ENCODE results near the gene MSTN. TPM values are rescaled to one million over a fixed set of nuclear protein-coding genes. Genes with fewer than 3 reads are reported as not detected.

MSTN gene
- total RNA-seq, 2 donors from 2014 or later, result not detected

GRCh38 chr2:190088917-190089316, 26.4 kb upstream of the MSTN start:
- H3K4me1 Mint-ChIP-seq (ENCODE audit: low read depth in 2 of 2), result no peaks in the 10 kb centered on the region
- ATAC-seq (no peak), DNase-seq (ENCODE audit: low spot score) (no peak)
- no peak overlapping the region for H3K27ac Mint-ChIP-seq
- no peaks in the 10 kb centered on the region for H3K9me3 Mint-ChIP-seq
- H3K4me3 Mint-ChIP-seq, result no peak overlapping the region
- no peaks in the 10 kb centered on the region for H3K27me3 Mint-ChIP-seq
- H3K36me3 Mint-ChIP-seq, result no peaks in the 10 kb centered on the region

- ATAC-seq, result no peak
- H3K27me3 Mint-ChIP-seq, result peaks cover 10 to 11% of the 10 kb centered on the region in 2 donors
- no peak overlapping the region for H3K4me3 Mint-ChIP-seq
- H3K27ac Mint-ChIP-seq, result no peak overlapping the region
- H3K9me3 Mint-ChIP-seq, result no peaks in the 10 kb centered on the region
- no peak for DNase-seq (ENCODE audit: low spot score)
- no peaks in the 10 kb centered on the region for H3K4me1 Mint-ChIP-seq (ENCODE audit: low read depth in 2 of 2)
- no peaks in the 10 kb centered on the region for H3K36me3 Mint-ChIP-seq
These were observed 22.2 kb upstream of the MSTN start for GRCh38 chr2:190084704-190085103.

DNA sequence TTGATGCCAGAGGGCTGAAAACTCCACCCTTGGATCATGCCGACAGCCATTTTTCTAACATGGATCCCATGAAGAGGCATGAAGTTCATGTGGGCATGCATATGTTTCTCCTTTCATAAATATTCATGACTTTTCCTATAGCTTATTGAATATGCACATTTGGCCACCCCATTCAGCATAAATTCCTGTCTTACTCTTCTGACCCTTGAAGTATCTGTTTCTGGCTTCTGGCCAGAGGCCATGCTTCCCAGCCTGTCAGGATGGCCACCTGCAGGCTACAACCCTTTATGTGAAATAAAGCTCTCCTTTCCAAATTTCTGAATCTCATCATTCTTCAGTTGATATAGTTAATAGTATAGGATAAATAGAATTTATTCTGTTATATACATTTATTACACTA, 19.6 kb upstream of the MSTN start:
- Mint-ChIP-seq H3K36me3 (no peaks in the 10 kb centered on the region), H3K27ac (no peak overlapping the region), H3K27me3 (peaks cover 17 to 29% of the 10 kb centered on the region in 2 donors), H3K4me3 (no peak overlapping the region), H3K4me1 (ENCODE audit: low read depth in 2 of 2) (no peaks in the 10 kb centered on the region), H3K9me3 (no peaks in the 10 kb centered on the region)
- ATAC-seq, result no peak
- DNase-seq (ENCODE audit: low spot score), result no peak

- ATAC-seq (no peak), DNase-seq (ENCODE audit: low spot score) (no peak)
- Mint-ChIP-seq H3K4me1 (ENCODE audit: low read depth in 2 of 2) (no peaks in the 10 kb centered on the region), H3K36me3 (no peaks in the 10 kb centered on the region), H3K27ac (no peak overlapping the region), H3K4me3 (no peak overlapping the region), H3K9me3 (no peaks in the 10 kb centered on the region), H3K27me3 (peaks cover 17 to 35% of the 10 kb centered on the region in 2 donors)
These were observed 18.1 kb upstream of the MSTN start for GRCh38 chr2:190080527-190081049.

GRCh38 chr2:190079160-190079559, 16.6 kb upstream of the MSTN start:
- DNase-seq (ENCODE audit: low spot score) (no peak), ATAC-seq (no peak)
- Mint-ChIP-seq H3K4me1 (ENCODE audit: low read depth in 2 of 2) (no peaks in the 10 kb centered on the region), H3K27ac (no peak overlapping the region), H3K36me3 (no peaks in the 10 kb centered on the region), H3K4me3 (no peak overlapping the region), H3K9me3 (no peaks in the 10 kb centered on the region), H3K27me3 (peaks cover 20 to 40% of the 10 kb centered on the region in 2 donors)

DNA sequence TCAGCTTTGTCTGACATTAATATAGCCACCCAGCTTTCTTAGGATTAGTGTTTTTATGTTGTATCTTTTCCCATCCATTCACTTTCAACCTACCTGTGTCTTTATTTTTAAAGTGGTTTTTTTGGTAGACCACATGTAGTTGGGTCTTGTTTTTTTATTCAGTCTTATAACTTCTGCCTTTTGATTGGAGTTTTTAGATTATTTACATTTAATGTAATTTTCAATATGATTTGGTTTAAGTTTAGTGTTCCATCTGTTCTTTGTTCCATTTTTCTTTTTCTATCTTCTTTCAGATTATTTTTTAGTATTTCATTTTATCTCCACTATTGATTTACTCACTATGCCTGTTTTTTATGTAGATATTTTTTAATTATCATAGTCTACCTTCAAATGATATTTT, 13.1 kb upstream of the MSTN start:
- H3K4me3 Mint-ChIP-seq, result no peak overlapping the region

DNA sequence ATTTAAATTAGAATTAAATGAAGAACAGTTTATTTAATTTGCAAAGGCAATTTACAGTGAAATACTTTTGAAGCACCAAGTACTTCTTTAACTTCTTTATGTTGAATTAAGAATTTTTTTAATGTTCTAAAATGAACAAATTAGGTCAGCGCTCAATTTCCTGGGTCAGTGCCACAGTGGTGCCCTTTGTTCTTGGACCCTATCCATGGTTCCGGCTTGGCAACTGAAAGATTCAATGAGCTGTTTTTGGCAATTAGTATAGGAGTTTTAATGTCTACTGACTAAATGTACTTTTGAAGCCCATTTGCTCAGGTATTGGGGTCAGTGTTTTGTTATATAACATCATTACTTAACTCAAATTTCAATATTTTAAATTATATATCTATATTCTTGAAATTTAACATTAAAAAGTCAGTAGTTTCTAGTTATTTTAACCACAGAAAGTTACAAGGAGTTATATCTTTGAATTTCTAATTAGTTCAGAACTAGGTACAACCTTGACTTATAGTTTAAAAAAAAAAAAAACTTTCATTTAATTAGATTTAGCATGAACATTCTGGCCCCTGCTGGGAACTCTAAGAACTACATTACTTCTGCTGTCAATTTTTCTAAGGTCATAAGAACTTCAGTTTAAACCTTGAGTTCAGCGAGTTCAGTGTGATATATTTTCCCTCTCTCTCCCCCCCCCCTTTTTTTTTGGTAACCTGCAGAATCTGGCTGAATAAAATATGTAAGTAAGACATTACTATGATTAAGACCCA, 7.6 kb upstream of the MSTN start:
- H3K4me3 Mint-ChIP-seq, result no peak overlapping the region
- H3K36me3 Mint-ChIP-seq, result no peaks in the 10 kb centered on the region
- no peaks in the 10 kb centered on the region for H3K4me1 Mint-ChIP-seq (ENCODE audit: low read depth in 2 of 2)
- no peak overlapping the region for H3K27ac Mint-ChIP-seq
- no peaks in the 10 kb centered on the region for H3K9me3 Mint-ChIP-seq
- H3K27me3 Mint-ChIP-seq, result peaks cover 2 to 7% of the 10 kb centered on the region in 2 donors
- no peak for ATAC-seq
- DNase-seq (ENCODE audit: low spot score), result no peak

More for the DNA sequence above, 13.1 kb upstream of the MSTN start:
- ATAC-seq (no peak), DNase-seq (ENCODE audit: low spot score) (no peak)
- Mint-ChIP-seq H3K4me1 (ENCODE audit: low read depth in 2 of 2) (no peaks in the 10 kb centered on the region), H3K9me3 (no peaks in the 10 kb centered on the region), H3K36me3 (no peaks in the 10 kb centered on the region), H3K27me3 (peaks cover 16 to 29% of the 10 kb centered on the region in 2 donors), H3K27ac (no peak overlapping the region)

DNA sequence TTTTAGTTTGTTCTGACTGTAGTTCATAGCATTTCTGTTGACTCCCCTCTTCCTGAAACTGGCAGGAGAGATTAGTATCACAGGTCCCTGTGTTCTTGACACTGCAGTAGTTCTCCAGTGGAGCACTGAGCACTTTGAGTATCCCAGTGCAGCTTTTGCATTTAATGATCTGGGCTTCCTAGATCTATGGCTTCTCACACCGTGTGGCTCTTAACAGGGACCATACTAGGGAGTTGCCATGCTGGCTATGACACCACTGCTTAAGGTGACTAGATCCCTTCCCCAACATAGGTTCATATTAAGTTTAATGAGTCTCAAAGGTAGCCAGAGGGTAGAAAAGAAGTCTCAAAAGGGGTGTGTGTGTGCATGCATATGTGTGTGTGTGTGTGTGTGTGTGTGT, 6.2 kb upstream of the MSTN start:
- no peaks in the 10 kb centered on the region for H3K9me3 Mint-ChIP-seq
- no peaks in the 10 kb centered on the region for H3K36me3 Mint-ChIP-seq
- ATAC-seq, result peak; percentile 20 to 61

DNA sequence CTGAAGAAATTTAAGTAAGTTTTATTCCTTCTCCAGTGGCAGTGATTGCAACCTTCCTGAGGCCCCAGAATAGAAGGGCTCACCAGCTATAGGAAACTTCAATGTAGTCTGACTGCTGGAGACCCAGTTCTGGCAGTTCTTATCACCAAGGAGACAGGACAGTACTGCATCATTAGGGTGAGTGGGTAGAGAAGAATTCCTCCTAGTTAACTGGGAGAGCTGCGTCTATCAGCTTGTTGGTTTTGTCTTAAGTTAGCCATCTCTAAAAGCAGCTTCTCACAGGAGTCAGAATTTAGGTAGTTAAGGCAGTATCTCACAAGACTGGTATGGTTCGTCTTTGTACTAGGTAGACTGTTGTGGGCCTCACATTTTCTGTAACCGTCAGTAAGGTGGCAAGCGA, 3.3 kb upstream of the MSTN start:
- Mint-ChIP-seq H3K4me3 (no peak overlapping the region), H3K4me1 (ENCODE audit: low read depth in 2 of 2) (no peaks in the 10 kb centered on the region), H3K27ac (no peak overlapping the region), H3K27me3 (peaks cover 2 to 7% of the 10 kb centered on the region in 2 donors), H3K9me3 (no peaks in the 10 kb centered on the region), H3K36me3 (no peaks in the 10 kb centered on the region)
- ATAC-seq, result no peak
- no peak for DNase-seq (ENCODE audit: low spot score)

More for the DNA sequence above, 6.2 kb upstream of the MSTN start:
- H3K4me1 Mint-ChIP-seq (ENCODE audit: low read depth in 2 of 2), result no peaks in the 10 kb centered on the region
- no peak overlapping the region for H3K27ac Mint-ChIP-seq
- peaks cover 2 to 7% of the 10 kb centered on the region in 2 donors for H3K27me3 Mint-ChIP-seq
- no peak overlapping the region for H3K4me3 Mint-ChIP-seq
- DNase-seq (ENCODE audit: low spot score), result no peak

- H3K4me3 Mint-ChIP-seq, result no peak overlapping the region
- H3K27me3 Mint-ChIP-seq, result peaks cover 2 to 7% of the 10 kb centered on the region in 2 donors
- no peaks in the 10 kb centered on the region for H3K4me1 Mint-ChIP-seq (ENCODE audit: low read depth in 2 of 2)
- H3K27ac Mint-ChIP-seq, result no peak overlapping the region
- H3K9me3 Mint-ChIP-seq, result no peaks in the 10 kb centered on the region
- H3K36me3 Mint-ChIP-seq, result no peaks in the 10 kb centered on the region
- no peak for ATAC-seq
- DNase-seq (ENCODE audit: low spot score), result no peak
These were observed 1.1 kb upstream of the MSTN start for GRCh38 chr2:190063624-190064023.

GRCh38 chr2:190062053-190062452, 476 bp downstream of the MSTN start:
- DNase-seq (ENCODE audit: low spot score) (no peak), ATAC-seq (no peak)
- Mint-ChIP-seq H3K36me3 (no peaks in the 10 kb centered on the region), H3K9me3 (no peaks in the 10 kb centered on the region), H3K4me1 (ENCODE audit: low read depth in 2 of 2) (no peaks in the 10 kb centered on the region), H3K27me3 (peaks cover 2 to 4% of the 10 kb centered on the region in 2 donors), H3K4me3 (no peak overlapping the region), H3K27ac (no peak overlapping the region)

DNA sequence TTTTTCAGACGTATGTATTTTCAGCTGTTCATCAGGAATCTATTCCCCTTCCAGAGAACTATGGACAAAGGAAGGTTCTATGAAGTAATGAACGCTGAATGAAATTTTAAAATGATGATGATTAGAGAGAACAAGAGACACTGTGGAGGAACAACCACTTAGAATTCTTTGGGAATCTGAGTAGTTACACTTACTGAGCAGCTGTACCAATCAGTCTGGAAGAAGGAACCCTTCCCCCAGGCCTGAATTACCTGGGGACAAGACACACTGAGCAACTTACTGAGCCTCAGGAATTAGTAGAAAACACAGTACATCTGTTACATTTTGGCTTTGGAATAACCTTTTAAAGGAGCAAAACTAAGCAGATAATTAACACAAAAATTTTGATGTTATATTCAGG, 1.9 kb downstream of the MSTN start:
- no peak for DNase-seq (ENCODE audit: low spot score)
- Mint-ChIP-seq H3K4me3 (no peak overlapping the region), H3K36me3 (no peaks in the 10 kb centered on the region), H3K4me1 (ENCODE audit: low read depth in 2 of 2) (no peaks in the 10 kb centered on the region), H3K27ac (no peak overlapping the region), H3K27me3 (peaks cover 2 to 4% of the 10 kb centered on the region in 2 donors), H3K9me3 (no peaks in the 10 kb centered on the region)
- no peak for ATAC-seq

DNA sequence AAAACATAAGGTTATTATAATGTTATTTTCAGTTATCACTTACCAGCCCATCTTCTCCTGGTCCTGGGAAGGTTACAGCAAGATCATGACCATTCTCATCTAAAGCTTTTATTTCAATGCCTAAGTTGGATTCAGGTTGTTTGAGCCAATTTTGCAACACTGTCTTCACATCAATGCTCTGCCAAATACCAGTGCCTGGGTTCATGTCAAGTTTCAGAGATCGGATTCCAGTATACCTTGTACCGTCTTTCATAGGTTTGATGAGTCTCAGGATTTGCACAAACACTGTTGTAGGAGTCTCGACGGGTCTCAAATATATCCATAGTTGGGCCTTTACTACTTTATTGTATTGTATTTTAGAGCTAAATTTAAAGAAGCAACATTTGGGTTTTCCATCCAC, 2.5 kb downstream of the MSTN start:
- Mint-ChIP-seq H3K36me3 (no peaks in the 10 kb centered on the region), H3K4me3 (no peak overlapping the region), H3K27ac (no peak overlapping the region), H3K9me3 (no peaks in the 10 kb centered on the region), H3K27me3 (peaks cover 2 to 4% of the 10 kb centered on the region in 2 donors), H3K4me1 (ENCODE audit: low read depth in 2 of 2) (no peaks in the 10 kb centered on the region)
- DNase-seq (ENCODE audit: low spot score) (no peak), ATAC-seq (no peak)

- Mint-ChIP-seq H3K27ac (no peak overlapping the region), H3K36me3 (no peaks in the 10 kb centered on the region), H3K27me3 (peaks cover 0 to 17% of the 10 kb centered on the region in 2 donors), H3K4me3 (no peak overlapping the region), H3K9me3 (no peaks in the 10 kb centered on the region), H3K4me1 (ENCODE audit: low read depth in 2 of 2) (no peaks in the 10 kb centered on the region)
- no peak for DNase-seq (ENCODE audit: low spot score)
- no peak for ATAC-seq
These were observed 9.1 kb downstream of the MSTN start for GRCh38 chr2:190053426-190053825.
